ENCODE results near the gene CAPN8.

DNA sequence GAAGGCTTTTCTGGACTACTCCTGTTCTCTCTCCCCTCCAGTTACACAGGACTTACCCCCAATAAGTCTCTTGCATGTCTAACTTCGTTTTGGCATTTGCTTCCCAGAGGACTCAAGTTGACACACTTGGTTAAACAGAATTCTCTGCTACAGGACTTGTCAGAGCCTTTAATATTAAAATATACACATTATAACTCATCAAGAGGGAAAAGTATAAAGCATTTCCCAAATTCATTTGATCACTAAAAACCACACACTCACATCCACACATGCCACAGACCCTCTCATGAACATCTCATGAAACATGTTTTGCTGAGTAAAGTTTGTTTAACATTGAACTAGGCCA lies 38.1 kb upstream of the CAPN8 start:
- TF ChIP-seq, protein P1, sequence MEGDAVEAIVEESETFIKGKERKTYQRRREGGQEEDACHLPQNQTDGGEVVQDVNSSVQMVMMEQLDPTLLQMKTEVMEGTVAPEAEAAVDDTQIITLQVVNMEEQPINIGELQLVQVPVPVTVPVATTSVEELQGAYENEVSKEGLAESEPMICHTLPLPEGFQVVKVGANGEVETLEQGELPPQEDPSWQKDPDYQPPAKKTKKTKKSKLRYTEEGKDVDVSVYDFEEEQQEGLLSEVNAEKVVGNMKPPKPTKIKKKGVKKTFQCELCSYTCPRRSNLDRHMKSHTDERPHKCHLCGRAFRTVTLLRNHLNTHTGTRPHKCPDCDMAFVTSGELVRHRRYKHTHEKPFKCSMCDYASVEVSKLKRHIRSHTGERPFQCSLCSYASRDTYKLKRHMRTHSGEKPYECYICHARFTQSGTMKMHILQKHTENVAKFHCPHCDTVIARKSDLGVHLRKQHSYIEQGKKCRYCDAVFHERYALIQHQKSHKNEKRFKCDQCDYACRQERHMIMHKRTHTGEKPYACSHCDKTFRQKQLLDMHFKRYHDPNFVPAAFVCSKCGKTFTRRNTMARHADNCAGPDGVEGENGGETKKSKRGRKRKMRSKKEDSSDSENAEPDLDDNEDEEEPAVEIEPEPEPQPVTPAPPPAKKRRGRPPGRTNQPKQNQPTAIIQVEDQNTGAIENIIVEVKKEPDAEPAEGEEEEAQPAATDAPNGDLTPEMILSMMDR (IDR thresholded peaks at IDR 0.05; ENCODE audit: low read length), result no peak
- TF ChIP-seq EZH2 (IDR thresholded peaks at IDR 0.05; ENCODE audit: borderline replicate concordance, low read length), result no peak

All from OCI-LY1 (cell line).